ENCODE data around the gene GGNBP2.
A peak's percentile ranks its signal among the peaks of the same experiment; 100 is the strongest.
"Not testable (repeated sequence)": the region's sequence is repeated elsewhere in the genome, so short reads cannot be mapped to it uniquely, and the experiment has no call there.

GGNBP2 gene

DNA sequence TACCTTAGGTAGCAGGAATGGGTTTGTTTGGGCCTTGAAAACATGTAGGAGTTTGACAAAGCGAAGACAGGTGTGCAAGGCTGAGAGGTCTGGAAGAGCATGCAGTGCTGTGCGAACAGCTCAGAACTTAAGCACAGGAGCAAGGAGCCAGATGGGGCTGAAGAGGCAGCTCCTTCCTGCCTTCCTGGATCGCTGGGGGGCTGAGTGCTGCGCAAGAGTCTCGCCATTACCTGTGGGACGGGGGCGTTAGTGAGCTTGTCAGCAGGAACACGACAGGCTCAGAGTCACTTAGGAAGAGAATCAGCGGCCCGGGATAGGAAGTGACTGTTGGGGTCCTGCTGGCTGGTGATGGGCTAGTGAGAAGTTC, 56.2 kb downstream of the GGNBP2 start:
- no peak for DNase-seq (ENCODE audit: low spot score)

DNA sequence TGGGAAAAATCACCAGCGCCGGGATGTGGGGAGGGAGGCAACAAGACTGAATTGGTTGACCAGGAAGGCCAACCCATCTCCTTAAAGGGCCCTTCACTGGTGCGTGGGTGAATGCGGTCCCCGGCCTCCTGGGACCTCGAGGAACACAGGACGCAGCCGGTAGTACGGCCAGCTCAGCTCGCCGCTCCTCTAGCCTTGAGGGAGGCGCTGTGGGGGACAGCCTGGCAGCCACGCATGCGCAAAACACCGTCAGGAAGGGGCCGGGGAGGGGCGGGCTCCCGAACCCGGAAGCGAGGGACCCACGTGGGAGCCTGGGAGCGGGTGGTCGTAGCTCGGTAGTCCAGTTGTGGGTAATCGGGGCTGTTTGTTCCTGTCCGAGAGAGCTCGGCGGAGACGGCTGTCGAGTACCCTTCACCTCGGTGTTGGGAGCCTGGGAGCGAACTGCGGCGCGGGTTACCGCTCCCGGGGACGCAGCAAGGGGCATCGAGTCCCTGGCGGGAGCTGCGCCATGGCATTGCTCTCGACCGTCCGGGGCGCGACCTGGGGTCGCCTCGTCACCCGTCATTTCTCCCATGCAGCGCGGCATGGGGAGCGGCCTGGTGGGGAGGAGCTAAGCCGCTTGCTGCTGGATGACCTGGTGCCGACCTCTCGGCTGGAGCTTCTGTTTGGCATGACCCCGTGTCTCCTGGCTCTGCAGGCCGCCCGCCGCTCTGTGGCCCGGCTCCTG, 56.7 kb downstream of the GGNBP2 start, which contains the start of gene MRM1:
Gene MRM1, plus strand, starts transcription at position 281 of the 727 bp plus-strand sequence. Its CDS starts 228 bp downstream, at position 509.
- peak; percentile 85 for DNase-seq (ENCODE audit: low spot score)

DNA sequence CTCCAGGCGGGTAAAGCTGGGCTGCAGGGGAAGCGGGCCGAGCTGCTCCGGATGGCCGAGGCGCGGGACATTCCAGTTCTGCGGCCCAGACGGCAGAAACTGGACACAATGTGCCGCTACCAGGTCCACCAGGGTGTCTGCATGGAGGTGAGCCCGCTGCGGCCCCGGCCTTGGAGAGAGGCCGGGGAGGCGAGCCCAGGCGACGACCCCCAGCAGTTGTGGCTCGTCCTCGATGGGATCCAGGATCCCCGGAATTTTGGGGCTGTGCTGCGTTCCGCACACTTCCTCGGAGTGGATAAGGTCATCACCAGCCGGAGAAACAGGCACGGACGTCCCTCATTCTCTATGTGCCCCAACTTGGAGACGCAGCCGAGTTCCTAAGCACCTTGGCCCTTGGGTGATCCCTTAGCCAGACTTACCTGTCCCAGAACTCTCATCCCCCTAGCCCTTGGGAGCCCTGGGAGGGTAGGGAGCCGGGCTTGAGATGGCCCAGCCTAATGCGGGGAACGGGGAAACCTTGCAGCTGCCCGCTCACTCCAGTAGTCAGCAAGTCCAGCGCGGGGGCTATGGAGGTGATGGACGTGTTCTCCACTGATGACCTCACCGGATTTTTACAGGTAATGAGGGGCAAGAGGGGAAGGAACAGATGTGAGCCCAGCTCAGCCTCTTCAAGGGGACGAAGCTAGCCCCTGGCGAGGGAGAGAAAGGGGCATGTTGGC, 57.5 kb downstream of the GGNBP2 start:
- no peak for DNase-seq (ENCODE audit: low spot score)

DNA sequence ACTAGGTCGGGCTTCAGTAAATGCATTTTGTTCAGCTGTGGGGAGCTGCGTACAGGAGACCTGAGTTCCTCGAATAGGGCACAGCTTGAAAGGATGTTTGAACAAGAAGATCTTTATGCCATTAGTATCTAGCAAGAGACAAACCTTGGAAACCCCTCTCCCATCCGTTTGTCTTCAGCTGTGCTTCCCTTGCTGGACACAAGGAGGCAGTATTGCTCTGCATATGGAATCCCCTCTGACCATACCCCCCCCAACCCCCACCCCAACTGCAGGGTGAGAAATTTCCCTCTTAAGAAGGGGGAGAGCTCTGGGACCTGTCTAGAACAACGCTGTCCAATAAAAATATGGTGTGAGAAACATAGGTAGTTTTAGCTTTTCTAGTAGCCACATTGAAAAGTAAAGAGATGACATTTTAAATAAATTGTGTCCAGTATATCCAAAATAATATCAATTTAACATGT, 58.2 kb downstream of the GGNBP2 start:
- DNase-seq (ENCODE audit: low spot score), result peak; percentile 54

- DNase-seq (ENCODE audit: low spot score), result not testable (repeated sequence)
Observed at GRCh38 chr17:36605028-36605427, 60.3 kb downstream of the GGNBP2 start.

- DNase-seq (ENCODE audit: low spot score), result no peak
Observed at GRCh38 chr17:36608280-36608679, 63.6 kb downstream of the GGNBP2 start.

GRCh38 chr17:36608794-36609497, 64.2 kb downstream of the GGNBP2 start:
- no peak for DNase-seq (ENCODE audit: low spot score)

DNA sequence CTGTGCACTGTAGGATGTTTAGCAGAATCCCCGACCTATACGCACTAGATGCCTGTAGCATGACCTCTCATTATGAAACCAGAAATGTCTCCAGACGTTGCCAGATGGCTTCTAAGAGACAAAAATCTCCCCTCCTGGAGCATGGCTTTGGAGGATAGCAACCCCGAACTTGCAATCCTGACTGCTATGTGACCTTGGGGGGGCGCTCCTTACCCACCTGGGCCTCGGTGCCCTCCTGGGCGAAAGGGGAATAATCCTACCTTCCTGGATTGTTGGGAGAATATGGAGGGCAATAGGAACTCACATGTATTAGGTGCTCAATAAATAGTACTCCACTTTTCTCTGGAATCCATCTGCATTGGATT, 64.8 kb downstream of the GGNBP2 start:
- DNase-seq (ENCODE audit: low spot score), result no peak

GRCh38 chr17:36610474-36610873, 65.8 kb downstream of the GGNBP2 start:
- no peak for DNase-seq (ENCODE audit: low spot score)

- no peak for DNase-seq (ENCODE audit: low spot score)
Observed at GRCh38 chr17:36611345-36612072, 66.8 kb downstream of the GGNBP2 start.

GRCh38 chr17:36612323-36612722, 67.6 kb downstream of the GGNBP2 start:
- DNase-seq (ENCODE audit: low spot score), result no peak

DNA sequence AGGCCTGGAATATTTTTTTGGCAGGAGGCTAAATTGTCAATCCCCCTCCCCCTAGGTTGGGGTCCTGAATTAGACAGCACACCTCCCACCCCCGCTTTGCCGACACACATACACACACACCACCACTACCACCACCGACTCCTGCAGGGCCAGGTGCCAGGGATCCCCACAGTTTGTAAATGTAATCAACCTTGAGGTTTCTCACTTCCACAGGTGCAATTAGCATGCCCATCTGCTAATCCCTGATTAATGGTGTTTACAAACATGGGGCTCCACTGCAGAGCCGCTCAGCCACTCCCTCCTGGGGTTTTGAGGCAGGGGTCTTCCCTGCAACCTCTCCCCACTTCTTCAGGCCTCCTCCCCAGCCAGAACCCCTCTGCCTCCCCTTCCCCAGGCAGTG, 68.4 kb downstream of the GGNBP2 start:
- no peak for DNase-seq (ENCODE audit: low spot score)

DNA sequence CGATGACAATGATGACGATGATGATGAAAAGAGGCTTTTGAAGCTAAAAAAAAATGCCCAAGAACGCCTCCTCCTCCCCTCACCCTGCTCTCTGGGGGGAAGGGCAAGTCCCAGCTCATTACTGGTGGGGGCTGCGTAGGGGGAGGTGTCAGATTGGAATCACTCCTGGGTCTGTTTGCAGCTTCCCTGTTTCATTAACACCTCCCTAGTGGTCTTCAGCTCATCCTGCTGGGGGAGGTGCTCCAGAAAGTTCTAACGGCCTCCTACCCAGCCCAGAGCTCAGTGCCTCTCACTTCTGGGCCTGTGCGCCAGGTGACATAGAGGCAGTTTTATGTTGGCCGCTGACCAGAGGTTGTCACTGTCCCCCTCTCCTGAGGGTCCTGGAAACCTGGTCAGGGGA, 69.4 kb downstream of the GGNBP2 start:
- no peak for DNase-seq (ENCODE audit: low spot score)

DNA sequence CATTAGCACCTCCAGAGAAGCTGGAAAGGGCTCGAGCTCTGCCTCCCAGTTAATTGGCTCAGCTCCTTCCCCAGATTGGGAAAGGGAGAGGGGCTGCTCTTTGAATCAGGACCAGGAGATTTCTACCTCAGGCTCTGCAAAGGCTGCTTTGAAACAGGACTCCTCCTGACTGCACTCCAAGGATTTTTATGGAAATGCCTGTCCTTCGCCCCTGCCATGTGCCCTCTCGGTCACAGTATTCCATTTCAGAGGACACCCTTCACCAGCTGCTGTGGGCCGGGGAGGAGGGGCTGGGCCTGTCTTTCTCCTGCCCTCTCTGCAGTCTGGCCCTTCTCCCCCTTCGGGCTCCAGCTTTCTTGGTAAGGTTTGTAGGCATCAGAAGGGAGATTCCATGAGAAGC, 70.2 kb downstream of the GGNBP2 start:
- DNase-seq (ENCODE audit: low spot score), result no peak

GRCh38 chr17:36616061-36617029, 71.6 kb downstream of the GGNBP2 start:
- no peak for DNase-seq (ENCODE audit: low spot score)

- no peak for DNase-seq (ENCODE audit: low spot score)
Observed at GRCh38 chr17:36617773-36618172, 73.1 kb downstream of the GGNBP2 start.

DNA sequence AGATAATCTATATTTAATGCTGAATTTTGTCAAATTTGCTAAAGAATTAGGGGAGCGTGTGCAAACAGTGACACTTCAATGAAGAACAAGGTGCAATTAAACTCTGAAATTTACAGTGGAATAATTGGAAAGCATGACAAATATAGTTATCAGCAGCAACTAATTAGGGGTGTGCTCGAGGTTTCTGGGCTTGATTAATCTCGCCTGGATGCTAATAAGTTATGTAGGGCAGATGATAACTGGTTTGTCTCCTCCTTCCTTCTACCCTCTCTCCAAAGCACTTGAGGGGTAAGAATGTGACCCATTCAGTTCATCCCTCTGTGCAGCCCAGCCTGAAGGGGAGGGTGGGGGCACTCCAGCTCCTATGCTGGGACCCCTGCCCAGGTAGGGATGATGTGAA, 78.6 kb downstream of the GGNBP2 start:
- DNase-seq (ENCODE audit: low spot score), result no peak

DNA sequence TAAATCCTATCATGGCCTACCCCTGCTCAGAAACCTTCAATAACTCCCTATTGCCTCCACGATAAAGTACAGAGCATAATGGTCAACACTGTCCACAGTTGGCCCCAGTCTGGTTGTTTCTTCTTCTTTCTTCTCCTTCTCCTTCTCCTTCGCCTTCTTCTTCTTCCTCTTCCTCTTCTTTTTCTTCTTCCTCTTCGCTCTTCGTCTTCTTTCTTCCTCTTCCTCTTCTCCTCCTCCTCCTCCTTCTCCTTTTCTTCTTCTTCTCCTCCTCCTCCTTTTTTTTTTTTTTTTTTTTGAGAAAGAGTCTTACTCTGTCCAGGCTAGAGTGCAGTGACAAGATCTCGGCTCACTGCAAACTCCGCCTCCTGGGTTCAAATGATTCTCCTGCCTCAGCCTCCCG, 80.5 kb downstream of the GGNBP2 start:
- DNase-seq (ENCODE audit: low spot score), result no peak

GRCh38 chr17:36627101-36627500, 82.4 kb downstream of the GGNBP2 start:
- DNase-seq (ENCODE audit: low spot score), result no peak

- no peak for DNase-seq (ENCODE audit: low spot score)
Observed at GRCh38 chr17:36628576-36628975, 83.9 kb downstream of the GGNBP2 start.

GRCh38 chr17:36629252-36629847, 84.6 kb downstream of the GGNBP2 start:
- peak; percentile 63 for DNase-seq (ENCODE audit: low spot score)
